Cardiac ventricle fibroblast (primary cell): ENCODE data around the gene PDE6H. TPM values are rescaled to one million over a fixed set of nuclear protein-coding genes. Genes with fewer than 3 reads are reported as not detected.

Experiments
- total RNA-seq: library from RNA; depleted of rRNA; stranded (reverse); fragments of >200 nt; gene quantifications from 2 replicates; pipeline ENCODE4 v1.2.3, GENCODE V29; 2015

The PDE6H gene
- not detected in 2 replicates for total RNA-seq

GRCh38 chr12:14972816-14973215 lies at the start of gene PDE6H:
PDE6H (plus strand) TSS chr12:14973042; CDS start chr12:14978013, 4,971 bp downstream.

GRCh38 chr12:14938301-14938700 lies 34.5 kb upstream of the PDE6H start, which contains the start of gene ERP27:
ERP27 (minus strand) TSS chr12:14938537; CDS start chr12:14938508, 29 bp downstream.

GRCh38 chr12:14961466-14962152 lies 11.2 kb upstream of the PDE6H start, which contains the start of gene ARHGDIB:
ARHGDIB (minus strand) TSS chr12:14961601; CDS start chr12:14950712, 10,889 bp downstream.

Other genes with a start within 250 kb of the PDE6H start
- gene WBP11, start 169.6 kb upstream of the PDE6H start, total RNA-seq: 28.0 and 40.7 TPM in 2 replicates
- 1.8 and 3.7 TPM in 2 replicates for gene C12orf60, start 169.4 kb upstream of the PDE6H start, total RNA-seq
- 0.24 and 0.81 TPM in 2 replicates for gene SMCO3, start 158.9 kb upstream of the PDE6H start, total RNA-seq
- gene ART4, start 129.5 kb upstream of the PDE6H start, total RNA-seq: 12.4 and 15.6 TPM in 2 replicates
- gene MGP, start 87.2 kb upstream of the PDE6H start, total RNA-seq: 4,519 and 5,324 TPM in 2 replicates
- gene ERP27, start 34.5 kb upstream of the PDE6H start, total RNA-seq: 0.37 TPM in 1 of 2 replicates, not detected in the other
- 51.7 and 66.2 TPM in 2 replicates for gene ARHGDIB, start 11.4 kb upstream of the PDE6H start, total RNA-seq
- 5.1 and 7.9 TPM in 2 replicates for gene RERG, start 248.4 kb downstream of the PDE6H start, total RNA-seq